ENCODE results near the gene CCNH. TPM values are rescaled to one million over a fixed set of nuclear protein-coding genes. Genes with fewer than 3 reads are reported as not detected.

CCNH gene
- total RNA-seq, 1 experiment from 2014 or later = 121 TPM

DNA sequence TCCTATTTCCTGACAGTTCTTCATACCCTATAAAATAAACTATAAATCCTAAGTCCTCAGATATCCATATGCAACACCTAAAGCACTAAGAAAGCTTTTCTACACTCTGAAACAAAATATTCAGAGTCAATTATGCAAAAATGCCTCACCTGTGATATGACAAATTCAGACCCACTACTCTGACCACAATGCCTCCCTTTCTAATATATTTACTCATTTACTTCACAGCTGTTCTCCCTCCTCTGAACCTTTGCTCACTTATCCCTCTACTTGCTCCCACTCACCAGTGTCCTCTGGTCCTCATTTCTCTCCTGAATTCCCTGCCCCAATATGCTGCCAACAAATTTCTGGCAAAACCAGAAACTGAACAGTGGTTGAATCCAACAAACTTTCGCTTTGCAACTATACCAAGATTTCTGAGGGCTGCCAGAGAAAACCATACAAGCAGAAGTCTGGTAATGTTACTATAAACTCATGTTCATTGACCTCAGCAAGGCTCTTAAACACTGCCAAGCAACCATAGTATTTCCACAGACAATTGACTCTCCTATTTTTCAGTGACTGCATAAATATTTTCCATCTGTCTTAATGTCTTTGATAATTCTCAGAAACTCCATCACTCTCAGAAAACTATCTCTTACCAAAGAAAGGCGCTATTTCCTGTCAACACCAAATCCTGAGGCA is 7.1 kb downstream of the CCNH start:
- peaks cover 5% of the 10 kb centered on the region for H3K4me1 ChIP-seq (ENCODE audit: insufficient read depth, low read length)
- H3K79me2 ChIP-seq (ENCODE audit: low read length) = peaks cover 41% of the 10 kb centered on the region
- ATAC-seq (no peak), DNase-seq (no peak)
- BruUV-seq (replicated peaks) = no TSS peak
- H3K4me2 ChIP-seq (ENCODE audit: low read length) = no peak overlapping the region
- no peak overlapping the region for H3K27ac ChIP-seq (ENCODE audit: low read length)
- H3K27me3 ChIP-seq (ENCODE audit: low read length) = no peaks in the 10 kb centered on the region
- no peak overlapping the region for H3K9ac ChIP-seq (ENCODE audit: low read length)
- no peak overlapping the region for H3K4me3 ChIP-seq (ENCODE audit: low read length)
- TF ChIP-seq EZH2phosphoT487 (IDR thresholded peaks at IDR 0.05; ENCODE audit: borderline replicate concordance, low read length) (no peak), EZH2 (IDR thresholded peaks at IDR 0.05; ENCODE audit: low read length, unreplicated experiment) (no peak)
- TF ChIP-seq, protein P1, sequence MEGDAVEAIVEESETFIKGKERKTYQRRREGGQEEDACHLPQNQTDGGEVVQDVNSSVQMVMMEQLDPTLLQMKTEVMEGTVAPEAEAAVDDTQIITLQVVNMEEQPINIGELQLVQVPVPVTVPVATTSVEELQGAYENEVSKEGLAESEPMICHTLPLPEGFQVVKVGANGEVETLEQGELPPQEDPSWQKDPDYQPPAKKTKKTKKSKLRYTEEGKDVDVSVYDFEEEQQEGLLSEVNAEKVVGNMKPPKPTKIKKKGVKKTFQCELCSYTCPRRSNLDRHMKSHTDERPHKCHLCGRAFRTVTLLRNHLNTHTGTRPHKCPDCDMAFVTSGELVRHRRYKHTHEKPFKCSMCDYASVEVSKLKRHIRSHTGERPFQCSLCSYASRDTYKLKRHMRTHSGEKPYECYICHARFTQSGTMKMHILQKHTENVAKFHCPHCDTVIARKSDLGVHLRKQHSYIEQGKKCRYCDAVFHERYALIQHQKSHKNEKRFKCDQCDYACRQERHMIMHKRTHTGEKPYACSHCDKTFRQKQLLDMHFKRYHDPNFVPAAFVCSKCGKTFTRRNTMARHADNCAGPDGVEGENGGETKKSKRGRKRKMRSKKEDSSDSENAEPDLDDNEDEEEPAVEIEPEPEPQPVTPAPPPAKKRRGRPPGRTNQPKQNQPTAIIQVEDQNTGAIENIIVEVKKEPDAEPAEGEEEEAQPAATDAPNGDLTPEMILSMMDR (conservative IDR thresholded peaks at IDR 0.05; ENCODE audit: low read depth, low read length) = no peak
- peaks cover 96% of the 10 kb centered on the region for H3K36me3 ChIP-seq (ENCODE audit: low read depth, low read length)
- ChIA-PET CTCF (no interaction called here), POLR2A (ENCODE audit: unreplicated experiment) (no interaction called here)
- H4K20me1 ChIP-seq (ENCODE audit: low read length) = peaks cover 2% of the 10 kb centered on the region
- H3K9me2 ChIP-seq (replicated peaks; ENCODE audit: low read length) = no peaks in the 10 kb centered on the region
- no peaks in the 10 kb centered on the region for H3K9me3 ChIP-seq (ENCODE audit: low read length)
- H3F3A ChIP-seq (ENCODE audit: low read length, unreplicated experiment) = peaks cover 4% of the 10 kb centered on the region
- H2AFZ ChIP-seq (ENCODE audit: low read length) = no peak overlapping the region
- intact Hi-C loops (cut with micrococcal nuclease) = no loop called here

- no TSS peak for BruUV-seq (replicated peaks)
- Histone ChIP-seq H3K9me3 (ENCODE audit: low read length) (no peaks in the 10 kb centered on the region), H3K4me1 (ENCODE audit: insufficient read depth, low read length) (peaks cover 5% of the 10 kb centered on the region; the same call in 1 of the 2 replicates), H3K4me3 (ENCODE audit: low read length) (no peak overlapping the region), H4K20me1 (ENCODE audit: low read length) (peaks cover 9% of the 10 kb centered on the region), H3K9me2 (replicated peaks; ENCODE audit: low read length) (no peaks in the 10 kb centered on the region), H2AFZ (ENCODE audit: low read length) (no peak overlapping the region), H3K27ac (ENCODE audit: low read length) (no peak overlapping the region), H3K9ac (ENCODE audit: low read length) (no peak overlapping the region), H3K4me2 (ENCODE audit: low read length) (no peak overlapping the region), H3F3A (ENCODE audit: low read length, unreplicated experiment) (peaks cover 6% of the 10 kb centered on the region), H3K36me3 (ENCODE audit: low read depth, low read length) (peaks cover 95% of the 10 kb centered on the region), H3K27me3 (ENCODE audit: low read length) (no peaks in the 10 kb centered on the region), H3K79me2 (ENCODE audit: low read length) (peaks cover 35% of the 10 kb centered on the region)
- ATAC-seq (no peak), DNase-seq (no peak)
- intact Hi-C loops (cut with micrococcal nuclease) = loop anchor here (5.0 kb wide), 1 partner anchor 417 kb away; no protein-coding TSS in a partner anchor
- TF ChIP-seq, protein P1 (conservative IDR thresholded peaks at IDR 0.05; ENCODE audit: low read depth, low read length) = no peak
- TF ChIP-seq EZH2 (IDR thresholded peaks at IDR 0.05; ENCODE audit: low read length, unreplicated experiment) (no peak), EZH2phosphoT487 (IDR thresholded peaks at IDR 0.05; ENCODE audit: borderline replicate concordance, low read length) (no peak)
- CTCF ChIA-PET = no interaction called here
- POLR2A ChIA-PET (ENCODE audit: unreplicated experiment) = no interaction called here
Measured at GRCh38 chr5:87404359-87404758, 8.4 kb downstream of the CCNH start.

GRCh38 chr5:87403899-87404298 is 8.8 kb downstream of the CCNH start:
- BruUV-seq (replicated peaks) = no TSS peak
- no peak overlapping the region for H3K4me3 ChIP-seq (ENCODE audit: low read length)
- H3K4me1 ChIP-seq (ENCODE audit: insufficient read depth, low read length) = peaks cover 5% of the 10 kb centered on the region; the same call in 1 of the 2 replicates
- ChIA-PET CTCF (no interaction called here), POLR2A (ENCODE audit: unreplicated experiment) (interaction anchor here (0.6 kb wide), 1 partner anchor 884 kb away, joined by 3 read pairs; no protein-coding TSS in a partner anchor)
- no peaks in the 10 kb centered on the region for H3K27me3 ChIP-seq (ENCODE audit: low read length)
- ATAC-seq (no peak), DNase-seq (no peak)
- H3K27ac ChIP-seq (ENCODE audit: low read length) = no peak overlapping the region
- no peak overlapping the region for H2AFZ ChIP-seq (ENCODE audit: low read length)
- no peak overlapping the region for H3K4me2 ChIP-seq (ENCODE audit: low read length)
- intact Hi-C loops (cut with micrococcal nuclease) = loop anchor here (5.0 kb wide), 1 partner anchor 417 kb away; no protein-coding TSS in a partner anchor
- no peaks in the 10 kb centered on the region for H3K9me2 ChIP-seq (replicated peaks; ENCODE audit: low read length)
- H3K79me2 ChIP-seq (ENCODE audit: low read length) = peaks cover 32% of the 10 kb centered on the region
- H3K36me3 ChIP-seq (ENCODE audit: low read depth, low read length) = peaks cover 95% of the 10 kb centered on the region
- no peaks in the 10 kb centered on the region for H3K9me3 ChIP-seq (ENCODE audit: low read length)
- H3F3A ChIP-seq (ENCODE audit: low read length, unreplicated experiment) = peaks cover 6% of the 10 kb centered on the region
- TF ChIP-seq, protein P1 (conservative IDR thresholded peaks at IDR 0.05; ENCODE audit: low read depth, low read length) = no peak
- TF ChIP-seq EZH2phosphoT487 (IDR thresholded peaks at IDR 0.05; ENCODE audit: borderline replicate concordance, low read length) (no peak), EZH2 (IDR thresholded peaks at IDR 0.05; ENCODE audit: low read length, unreplicated experiment) (no peak)
- H4K20me1 ChIP-seq (ENCODE audit: low read length) = peaks cover 12% of the 10 kb centered on the region
- H3K9ac ChIP-seq (ENCODE audit: low read length) = no peak overlapping the region
